ENCODE measurements around the gene MFSD6.
"Not testable (repeated sequence)": the region's sequence is repeated elsewhere in the genome, so short reads cannot be mapped to it uniquely, and the experiment has no call there.

MFSD6 gene

GRCh38 chr2:190407662-190408537, at the start of gene MFSD6:
Gene MFSD6, plus strand, starts transcription at chr2:190408355. Its CDS starts 27,675 bp downstream, at chr2:190436030.
- DNase-seq (ENCODE audit: low read depth) = peak; percentile 27

- not testable (repeated sequence) for DNase-seq (ENCODE audit: low read depth)
These were observed 49.3 kb upstream of the MFSD6 start for GRCh38 chr2:190358655-190359448.

GRCh38 chr2:190360561-190360960, 47.6 kb upstream of the MFSD6 start:
- no peak for DNase-seq (ENCODE audit: low read depth)

GRCh38 chr2:190360965-190361364, 47.2 kb upstream of the MFSD6 start:
- DNase-seq (ENCODE audit: low read depth) = no peak

- DNase-seq (ENCODE audit: low read depth) = no peak
These were observed 46.6 kb upstream of the MFSD6 start for GRCh38 chr2:190361572-190361971.

- no peak for DNase-seq (ENCODE audit: low read depth)
These were observed 45.3 kb upstream of the MFSD6 start for GRCh38 chr2:190362894-190363293.

- no peak for DNase-seq (ENCODE audit: low read depth)
These were observed 42.5 kb upstream of the MFSD6 start for GRCh38 chr2:190365499-190366204.

- no peak for DNase-seq (ENCODE audit: low read depth)
These were observed 41.9 kb upstream of the MFSD6 start for GRCh38 chr2:190366248-190366753.

GRCh38 chr2:190367091-190367490, 41.1 kb upstream of the MFSD6 start:
- no peak for DNase-seq (ENCODE audit: low read depth)

GRCh38 chr2:190369635-190370034, 38.5 kb upstream of the MFSD6 start:
- DNase-seq (ENCODE audit: low read depth) = no peak

- DNase-seq (ENCODE audit: low read depth) = no peak
These were observed 32.1 kb upstream of the MFSD6 start for GRCh38 chr2:190376083-190376482.

GRCh38 chr2:190376591-190377245, 31.4 kb upstream of the MFSD6 start:
- no peak for DNase-seq (ENCODE audit: low read depth)

- DNase-seq (ENCODE audit: low read depth) = no peak
These were observed 29.3 kb upstream of the MFSD6 start for GRCh38 chr2:190378880-190379237.

- DNase-seq (ENCODE audit: low read depth) = no peak
These were observed 28.7 kb upstream of the MFSD6 start for GRCh38 chr2:190379249-190379964.

- DNase-seq (ENCODE audit: low read depth) = no peak
These were observed 27.2 kb upstream of the MFSD6 start for GRCh38 chr2:190380962-190381412.

- no peak for DNase-seq (ENCODE audit: low read depth)
These were observed 25.3 kb upstream of the MFSD6 start for GRCh38 chr2:190382851-190383250.

- no peak for DNase-seq (ENCODE audit: low read depth)
These were observed 20.7 kb upstream of the MFSD6 start for GRCh38 chr2:190387422-190387821.

GRCh38 chr2:190396271-190396670, 11.9 kb upstream of the MFSD6 start:
- DNase-seq (ENCODE audit: low read depth) = no peak

- DNase-seq (ENCODE audit: low read depth) = no peak
These were observed 5.1 kb upstream of the MFSD6 start for GRCh38 chr2:190402986-190403603.

GRCh38 chr2:190404487-190404886, 3.7 kb upstream of the MFSD6 start:
- no peak for DNase-seq (ENCODE audit: low read depth)

GRCh38 chr2:190405070-190405469, 3.1 kb upstream of the MFSD6 start:
- DNase-seq (ENCODE audit: low read depth) = no peak
